Left renal cortex interstitium (tissue), 4 donors: ENCODE data around the gene PRKRA. TPM values are rescaled to one million over a fixed set of nuclear protein-coding genes. Genes with fewer than 3 reads are reported as not detected.

Experiments
- polyA plus RNA-seq, 4 donors: library from polyadenylated mRNA; unstranded; fragments of 120-200 nt; gene quantifications; one replicate each; pipeline ENCODE4 v1.2.1, GENCODE V29; 2013; ENCODE audit not compliant: insufficient read length in 4 of 4

The PRKRA gene
- polyA plus RNA-seq, 4 donors = 70.8 to 89.7 (median 79.2) TPM

Other genes with a start within 250 kb of the PRKRA start
- gene PJVK, start 203 bp upstream of the PRKRA start, polyA plus RNA-seq = 10 to 100 TPM in 2 of 4 donors, 1 to 10 TPM in 2; 6.5 to 23.4 (median 14.0) TPM
- gene FKBP7, start 27.4 kb upstream of the PRKRA start, polyA plus RNA-seq = 10 to 100 TPM; 47.7 to 68.0 (median 60.8) TPM
- gene PLEKHA3, start 29.3 kb upstream of the PRKRA start, polyA plus RNA-seq = 10 to 100 TPM; 26.5 to 37.8 (median 29.7) TPM